DOHH2 (cell line): ENCODE measurements around the gene ARID3A.

ENCODE experiments used
- H3F3A ChIP-seq: fragments of 200-600 bp; sonication (generic), shearing (Covaris generic); 2 replicates; pipeline ENCODE4 v1.6.0; 2016; ENCODE audit warnings: antibody characterized with exemption, mild to moderate bottlenecking; ENCODE audit not compliant: control insufficient read depth, insufficient read depth
- H3K27ac ChIP-seq: fragments of 200-600 bp; sonication (generic); 2 replicates; pipeline ENCODE4 v1.5.1; 2014; ENCODE audit warnings: low read depth, mild to moderate bottlenecking, low read length, moderate library complexity
- H3K27me3 ChIP-seq: fragments of 200-600 bp; sonication (generic); 2 replicates; pipeline ENCODE4 v1.6.1; 2014; ENCODE audit warnings: mild to moderate bottlenecking, low read length, mixed read lengths; ENCODE audit not compliant: control insufficient read depth
- H3K36me3 ChIP-seq: fragments of 200-600 bp; sonication (generic); 2 replicates; pipeline ENCODE4 v1.6.1; 2014; ENCODE audit warnings: mild to moderate bottlenecking, low read length, moderate library complexity, mixed read lengths; ENCODE audit not compliant: control insufficient read depth
- H3K4me1 ChIP-seq: fragments of 200-600 bp; sonication (generic); 2 replicates; pipeline ENCODE4 v1.6.1; 2014; ENCODE audit warnings: mild to moderate bottlenecking, low read length, mixed read lengths; ENCODE audit not compliant: control insufficient read depth
- H3K4me2 ChIP-seq: fragments of 200-600 bp; sonication (generic); 2 replicates; pipeline ENCODE4 v1.6.0; 2014; ENCODE audit warnings: mild to moderate bottlenecking, low read length, moderate library complexity
- H3K4me3 ChIP-seq: fragments of 200-600 bp; sonication (generic); 2 replicates; pipeline ENCODE4 v1.5.1; 2014; ENCODE audit warnings: mild to moderate bottlenecking, low read length, mixed read lengths
- H3K79me2 ChIP-seq: fragments of 200-600 bp; sonication (generic); 2 replicates; pipeline ENCODE4 v1.6.1; 2014; ENCODE audit warnings: mild to moderate bottlenecking, low read length, mixed read lengths; ENCODE audit not compliant: control insufficient read depth
- H3K9me2 ChIP-seq: fragments of 200-600 bp; sonication (generic); replicated peaks from 2 replicates; pipeline ENCODE4 v1.6.1; 2014; ENCODE audit warnings: mild to moderate bottlenecking, low read length, mixed read lengths; ENCODE audit not compliant: control insufficient read depth
- H3K9me3 ChIP-seq: fragments of 200-600 bp; sonication (generic); 2 replicates; pipeline ENCODE4 v1.6.1; 2014; ENCODE audit warnings: antibody characterized with exemption, low read length, mixed read lengths; ENCODE audit not compliant: control insufficient read depth, insufficient read depth
- H4K20me1 ChIP-seq: fragments of 200-600 bp; sonication (generic); 2 replicates; pipeline ENCODE4 v1.6.0; 2014; ENCODE audit warnings: low read depth, mild to moderate bottlenecking, antibody characterized with exemption, low read length, moderate library complexity; ENCODE audit not compliant: control insufficient read depth, insufficient read depth
- CTCF ChIP-seq: fragments of 200-600 bp; sonication (generic); IDR thresholded peaks from one replicate; pipeline ENCODE4 v1.5.1; 2014; ENCODE audit warnings: antibody characterized with exemption, mild to moderate bottlenecking, low read depth, low read length; ENCODE audit not compliant: poor library complexity, severe bottlenecking
- EZH2phosphoT487 ChIP-seq: fragments of 200-600 bp; sonication (generic); IDR thresholded peaks from 2 replicates; pipeline ENCODE4 v1.6.1; 2017; ENCODE audit warnings: borderline replicate concordance, mild to moderate bottlenecking, antibody characterized with exemption, low read length, moderate library complexity, mixed read lengths

The ARID3A gene

GRCh38 chr19:1009981-1010538 lies 84.2 kb downstream of the ARID3A start:
- peaks cover 23% of the 10 kb centered on the region for H3K79me2 ChIP-seq
- H3K27ac ChIP-seq = no peak overlapping the region
- no peaks in the 10 kb centered on the region for H3K27me3 ChIP-seq
- H3K4me2 ChIP-seq = no peak overlapping the region
- no peaks in the 10 kb centered on the region for H3K4me1 ChIP-seq
- H3K4me3 ChIP-seq = no peak overlapping the region
- H3K36me3 ChIP-seq = peaks cover 70% of the 10 kb centered on the region
- no peak for TF ChIP-seq EZH2phosphoT487
- no peak for TF ChIP-seq CTCF
- no peaks in the 10 kb centered on the region for H3K9me3 ChIP-seq
- H4K20me1 ChIP-seq = peaks cover 4% of the 10 kb centered on the region; the same call in 1 of the 2 replicates
- no peaks in the 10 kb centered on the region for H3K9me2 ChIP-seq
- H3F3A ChIP-seq = no peaks in the 10 kb centered on the region

- Histone ChIP-seq H3K27ac (no peak overlapping the region), H3F3A (no peaks in the 10 kb centered on the region), H3K9me3 (no peaks in the 10 kb centered on the region), H3K4me2 (no peak overlapping the region), H3K4me1 (no peaks in the 10 kb centered on the region), H3K9me2 (no peaks in the 10 kb centered on the region), H3K4me3 (no peak overlapping the region), H3K27me3 (no peaks in the 10 kb centered on the region), H4K20me1 (peaks cover 8% of the 10 kb centered on the region; the same call in 1 of the 2 replicates), H3K36me3 (peaks cover 77% of the 10 kb centered on the region), H3K79me2 (peaks cover 31% of the 10 kb centered on the region)
- TF ChIP-seq CTCF (no peak), EZH2phosphoT487 (no peak)
Observed at GRCh38 chr19:1010586-1011510, 85.0 kb downstream of the ARID3A start.

DNA sequence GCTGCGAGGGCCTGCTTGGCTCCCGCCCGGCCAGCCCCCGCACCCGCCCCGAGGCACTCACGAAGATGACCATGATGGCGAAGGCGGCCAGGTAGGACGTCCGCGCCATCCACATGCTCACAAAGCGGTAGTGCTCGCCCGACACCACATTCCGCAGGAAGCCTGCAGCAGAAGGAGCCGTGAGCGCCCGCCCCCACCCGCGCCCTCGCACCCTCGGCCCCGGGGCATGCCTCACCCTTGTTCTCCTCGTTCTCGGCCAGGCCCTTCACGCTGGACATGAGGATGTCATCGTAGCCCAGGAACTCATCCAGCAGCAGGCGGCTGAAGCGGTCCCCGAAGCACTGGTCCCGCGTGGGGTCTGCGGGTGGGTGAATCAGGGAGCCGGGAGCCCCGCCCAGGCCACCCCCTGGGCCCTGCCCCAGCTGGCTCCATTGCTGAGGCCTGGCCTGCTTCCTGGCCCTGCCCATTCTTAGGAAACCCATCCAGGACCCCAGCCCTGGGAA lies 86.0 kb downstream of the ARID3A start:
- Histone ChIP-seq H3K9me3 (no peaks in the 10 kb centered on the region), H3K4me1 (peaks cover 2% of the 10 kb centered on the region), H3K79me2 (peaks cover 41% of the 10 kb centered on the region), H3K9me2 (no peaks in the 10 kb centered on the region), H3K36me3 (peaks cover 81% of the 10 kb centered on the region), H3F3A (no peaks in the 10 kb centered on the region), H3K27me3 (no peaks in the 10 kb centered on the region), H3K27ac (no peak overlapping the region), H4K20me1 (peaks cover 15% of the 10 kb centered on the region; the same call in 1 of the 2 replicates), H3K4me2 (no peak overlapping the region), H3K4me3 (no peak overlapping the region)
- TF ChIP-seq EZH2phosphoT487 (no peak), CTCF (no peak)
